Hindlimb muscle (tissue), 1 donor: ENCODE data around the gene PSMB9. TPM values are rescaled to one million over a fixed set of nuclear protein-coding genes. Genes with fewer than 3 reads are reported as not detected.
"Not testable (repeated sequence)": the region's sequence is repeated elsewhere in the genome, so short reads cannot be mapped to it uniquely, and the experiment has no call there.

ENCODE experiments used
- DNase-seq: peaks from one replicate; pipeline ENCODE4 v3.0.0-alpha.2; 2013
- polyA plus RNA-seq: library from polyadenylated mRNA; unstranded; fragments of 120-200 nt; gene quantifications from one replicate; pipeline ENCODE4 v1.2.1, GENCODE V29; 2013; ENCODE audit not compliant: insufficient read length

Gene PSMB9
- polyA plus RNA-seq, 1 donor: 4.2 TPM

DNA sequence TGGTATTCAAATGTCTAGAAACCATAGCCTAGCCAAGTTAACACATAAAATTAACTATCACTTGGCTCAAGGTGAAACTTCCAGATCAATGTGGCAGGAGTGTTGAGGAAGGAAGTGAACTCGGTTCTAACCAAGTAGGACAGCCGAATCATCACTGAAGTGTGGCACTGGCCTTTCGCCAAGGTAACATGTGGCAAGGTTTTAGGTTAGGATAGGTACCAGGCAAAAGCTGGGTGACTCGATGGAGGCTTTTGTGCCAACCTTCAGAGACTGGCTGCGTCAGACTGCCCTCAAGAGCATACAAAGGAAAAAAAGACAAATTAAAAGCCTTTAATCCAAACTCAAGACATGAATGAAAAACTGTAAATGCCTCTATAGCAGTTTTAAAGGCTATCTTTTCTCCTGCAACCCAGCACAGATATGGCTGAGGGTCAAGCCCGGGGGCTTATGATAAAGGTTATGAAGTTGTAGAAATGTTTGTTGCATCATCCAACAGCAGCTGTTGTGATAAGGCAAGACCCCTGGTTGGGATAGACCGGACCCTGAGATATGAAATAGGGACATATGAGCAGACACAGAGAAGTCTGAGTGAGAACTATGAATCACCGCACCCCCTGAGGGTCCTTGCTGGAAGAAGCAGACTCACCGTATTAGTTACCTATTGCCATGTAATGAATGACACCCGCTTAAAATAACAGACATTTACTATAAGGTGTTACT is 11.9 kb downstream of the PSMB9 start:
- no peak for DNase-seq

- no peak for DNase-seq
These were observed 13.1 kb downstream of the PSMB9 start for GRCh38 chr6:32867022-32867477.

GRCh38 chr6:32867554-32868256 is 13.7 kb downstream of the PSMB9 start:
- DNase-seq: no peak

DNA sequence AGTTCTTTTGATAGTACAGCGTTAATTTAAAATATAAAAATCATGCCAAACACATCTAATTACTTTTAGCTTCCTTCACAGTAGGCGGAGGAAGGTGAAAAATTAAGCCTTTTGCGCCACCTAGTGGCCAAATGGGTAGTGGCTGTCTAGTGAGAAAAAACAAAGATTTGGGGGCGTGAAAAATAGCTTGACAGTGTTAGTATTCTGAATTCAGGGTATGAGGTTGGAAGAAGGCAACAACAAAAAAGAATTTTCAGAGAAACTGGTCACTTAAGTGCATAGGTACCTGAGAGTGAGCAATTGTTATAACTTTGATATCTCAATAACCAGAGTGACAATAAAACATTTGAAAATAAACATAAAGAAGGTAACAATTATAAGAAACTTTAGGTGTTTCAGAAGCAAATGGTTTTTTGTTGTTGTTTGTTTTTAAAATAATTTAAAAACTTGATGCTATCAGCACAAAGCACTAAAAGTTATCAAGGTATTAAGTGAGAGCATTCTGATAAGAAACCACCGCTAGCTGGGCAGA is 14.3 kb downstream of the PSMB9 start:
- peak; percentile 80 for DNase-seq

DNA sequence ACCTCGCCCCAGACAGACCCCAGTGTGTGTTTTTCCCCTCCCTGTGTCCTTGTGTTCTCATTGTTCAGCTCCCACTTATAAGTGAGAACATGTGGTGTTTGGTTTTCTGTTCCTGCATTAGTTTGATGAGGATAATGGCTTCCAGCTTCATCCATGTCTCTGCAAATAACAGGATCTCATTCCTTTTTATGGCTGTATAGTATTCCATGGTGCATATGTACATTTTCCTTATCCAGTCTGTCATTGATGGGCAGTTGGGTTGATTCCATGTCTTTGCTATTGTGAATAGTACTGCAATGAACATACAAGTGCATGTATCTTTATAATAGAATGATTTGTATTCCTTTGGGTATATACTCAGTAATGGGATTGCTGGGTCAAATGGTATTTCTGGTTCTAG is 20.0 kb downstream of the PSMB9 start:
- DNase-seq: not testable (repeated sequence)

DNA sequence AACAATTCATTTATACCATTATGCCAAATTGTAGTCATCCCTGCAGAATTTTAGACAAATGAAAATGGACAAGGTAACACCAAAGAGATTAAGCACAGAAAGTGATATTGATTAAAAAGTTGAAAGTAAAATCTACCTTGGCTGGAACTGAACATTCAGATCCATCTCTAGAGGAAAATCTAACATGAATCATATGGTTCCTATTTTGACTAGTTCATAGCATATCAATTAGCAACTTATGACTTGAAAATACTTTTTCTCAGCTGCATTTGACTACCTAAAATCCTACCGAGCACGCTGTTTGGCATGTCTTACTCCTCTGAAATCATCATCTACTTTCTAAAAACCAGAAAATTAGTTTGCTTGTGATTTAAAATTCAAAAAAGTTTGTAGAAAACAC is 22.6 kb downstream of the PSMB9 start:
- no peak for DNase-seq

- no peak for DNase-seq
These were observed 25.7 kb downstream of the PSMB9 start for GRCh38 chr6:32879691-32880090.

DNA sequence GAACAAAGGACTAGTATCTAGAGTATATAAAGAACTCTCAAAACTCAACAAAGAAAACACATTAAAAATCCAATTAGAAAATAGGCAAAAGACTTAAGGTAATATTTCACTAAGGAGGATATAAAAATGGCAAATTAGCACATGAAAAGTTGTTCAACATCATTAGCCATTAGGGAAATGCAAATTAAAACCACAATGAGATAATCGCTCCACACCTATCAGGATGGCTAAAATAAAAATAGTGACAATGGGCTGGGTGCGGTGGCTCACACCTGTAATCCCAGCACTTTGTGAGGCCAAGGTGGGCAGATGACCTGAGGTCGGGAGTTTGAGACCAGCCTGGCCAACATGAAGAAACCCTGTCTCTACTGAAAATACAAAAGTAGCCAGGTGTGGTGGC is 27.0 kb downstream of the PSMB9 start:
- DNase-seq: not testable (repeated sequence)

DNA sequence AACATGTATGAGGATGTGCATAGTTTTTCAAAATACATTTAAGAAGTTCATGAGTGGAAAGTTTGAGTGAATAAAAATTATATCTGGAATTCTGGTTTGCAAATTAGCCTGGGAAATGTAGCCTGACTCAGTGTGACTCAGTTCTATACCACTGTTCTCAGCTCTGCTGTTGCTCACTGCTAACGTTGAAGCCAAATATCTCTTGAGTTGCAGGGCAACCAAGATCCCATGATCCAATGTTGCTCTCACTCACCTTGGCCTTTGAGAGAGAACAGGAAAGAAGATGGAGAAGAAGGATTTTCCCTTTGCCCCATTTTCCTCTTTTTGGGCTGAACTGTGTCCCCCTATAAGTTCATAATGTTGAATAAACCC is 28.9 kb downstream of the PSMB9 start:
- DNase-seq: no peak

DNA sequence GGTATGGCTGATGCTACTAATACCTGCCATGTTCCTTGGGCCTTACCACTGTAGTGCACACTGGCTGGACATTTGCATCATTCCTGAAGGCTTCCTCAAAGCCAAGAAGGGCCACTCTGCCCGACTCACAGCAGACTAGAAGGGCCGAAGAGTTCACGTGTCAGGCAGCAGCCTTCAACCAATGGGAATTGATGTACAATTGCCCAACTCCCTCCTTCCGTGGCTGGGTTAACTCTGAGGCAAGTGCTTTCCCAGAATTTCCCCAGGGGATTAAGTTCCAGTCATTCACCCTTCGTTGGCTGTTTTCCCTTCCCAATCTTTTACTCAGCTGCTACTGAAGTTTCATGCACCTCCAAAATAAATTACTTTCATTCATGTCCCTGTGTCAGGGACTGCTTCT is 29.8 kb downstream of the PSMB9 start:
- no peak for DNase-seq

- peak; percentile 61 for DNase-seq
These were observed 31.8 kb downstream of the PSMB9 start for GRCh38 chr6:32885698-32886286.

GRCh38 chr6:32886681-32887383 is 32.8 kb downstream of the PSMB9 start:
- no peak for DNase-seq

GRCh38 chr6:32887616-32888015 is 33.6 kb downstream of the PSMB9 start:
- no peak for DNase-seq

DNA sequence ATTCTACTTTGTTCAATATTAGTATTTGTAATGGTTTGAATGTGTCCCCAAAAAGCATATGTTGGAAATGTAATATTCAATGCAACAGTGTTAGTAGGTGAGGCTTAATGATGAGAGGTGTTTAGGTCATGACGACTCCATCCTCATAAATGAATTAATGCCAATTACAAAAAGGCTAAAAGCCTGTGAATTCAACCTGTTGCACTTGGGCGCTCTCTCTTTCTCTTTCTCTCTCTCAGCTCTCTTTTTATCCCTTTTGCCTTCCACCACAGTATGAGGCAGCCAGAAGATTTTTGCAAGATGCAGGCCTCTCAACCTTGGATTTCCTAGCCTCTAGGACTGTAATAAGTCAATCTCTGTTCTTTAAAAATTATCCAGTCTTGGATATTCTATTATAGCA is 34.6 kb downstream of the PSMB9 start:
- no peak for DNase-seq

- DNase-seq: no peak
These were observed 35.5 kb downstream of the PSMB9 start for GRCh38 chr6:32889533-32889932.

DNA sequence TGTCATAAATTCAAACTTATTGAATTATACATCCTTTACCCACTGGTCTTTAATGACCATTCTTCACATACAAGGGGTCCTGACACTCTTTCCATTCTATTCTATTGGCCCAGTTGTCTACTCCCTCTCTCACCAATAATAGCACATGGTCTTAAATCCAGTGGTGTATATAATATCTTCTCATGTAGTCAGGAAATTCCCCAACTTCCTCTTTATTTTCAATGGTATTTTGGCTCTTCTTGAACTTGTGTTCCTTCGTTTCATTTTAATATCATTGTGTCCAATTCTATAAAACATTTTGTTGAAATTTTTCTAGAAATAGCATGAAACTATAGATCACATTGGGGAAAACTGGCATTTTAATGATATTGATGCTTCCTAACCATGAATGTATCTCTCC is 36.8 kb downstream of the PSMB9 start:
- DNase-seq: no peak

GRCh38 chr6:32894085-32895005 is 40.4 kb downstream of the PSMB9 start:
- peak; percentile 96 for DNase-seq

DNA sequence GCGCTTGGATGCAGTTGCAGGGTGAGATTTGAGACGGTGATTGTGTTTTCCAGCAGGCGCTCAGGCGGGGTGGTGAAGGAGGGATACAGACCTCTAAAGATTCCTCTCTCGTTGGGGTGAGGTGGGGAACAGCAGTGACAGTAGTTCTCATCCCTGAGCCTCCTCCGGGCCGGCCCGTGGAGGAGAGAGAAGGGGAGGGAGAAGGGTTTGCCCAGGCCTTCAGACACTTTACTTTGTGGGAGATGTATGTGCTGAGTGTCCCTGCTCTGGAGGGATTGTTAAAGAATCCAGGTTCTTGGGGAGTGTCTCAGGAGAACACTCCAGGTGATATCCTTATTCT is 41.0 kb downstream of the PSMB9 start:
- DNase-seq: no peak

GRCh38 chr6:32903952-32904351 is 50.0 kb downstream of the PSMB9 start:
- DNase-seq: no peak

DNA sequence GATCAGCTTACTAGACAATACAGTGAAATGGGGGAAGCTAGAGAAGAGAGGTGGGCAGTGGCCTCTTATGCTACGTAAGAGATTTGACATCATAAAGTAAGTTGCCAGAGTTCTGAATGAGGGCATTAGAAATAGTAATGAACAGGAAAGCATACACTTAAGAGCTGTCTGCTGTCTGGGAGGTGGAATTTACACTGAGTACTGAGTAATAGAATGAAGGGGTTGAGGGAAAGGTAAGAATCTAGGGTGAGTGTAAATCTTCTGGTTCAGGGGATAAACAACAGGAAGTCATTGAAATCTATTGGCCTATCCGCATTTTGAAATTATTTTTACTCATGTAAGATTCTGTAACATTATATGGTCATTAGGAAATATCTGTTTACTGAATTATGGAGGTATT is 51.1 kb downstream of the PSMB9 start:
- no peak for DNase-seq

DNA sequence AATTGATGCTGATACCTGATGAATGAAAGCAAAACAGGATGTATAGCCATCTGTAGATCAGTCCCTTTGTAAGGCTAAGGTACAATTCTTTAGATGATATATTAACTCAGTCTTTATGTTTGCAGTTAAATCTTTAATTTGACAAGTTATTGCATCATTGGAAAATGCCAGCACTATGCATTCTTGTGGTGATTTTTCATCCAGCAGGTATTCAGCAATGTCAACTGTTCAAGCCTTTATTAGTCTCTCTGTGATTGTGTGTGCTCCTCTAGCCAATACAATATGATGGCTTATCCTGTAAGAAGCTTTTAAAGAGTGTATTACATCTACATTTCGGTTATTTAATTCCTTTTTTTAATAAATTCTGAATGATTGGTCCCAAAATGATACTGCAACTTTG is 52.5 kb downstream of the PSMB9 start:
- DNase-seq: no peak

DNA sequence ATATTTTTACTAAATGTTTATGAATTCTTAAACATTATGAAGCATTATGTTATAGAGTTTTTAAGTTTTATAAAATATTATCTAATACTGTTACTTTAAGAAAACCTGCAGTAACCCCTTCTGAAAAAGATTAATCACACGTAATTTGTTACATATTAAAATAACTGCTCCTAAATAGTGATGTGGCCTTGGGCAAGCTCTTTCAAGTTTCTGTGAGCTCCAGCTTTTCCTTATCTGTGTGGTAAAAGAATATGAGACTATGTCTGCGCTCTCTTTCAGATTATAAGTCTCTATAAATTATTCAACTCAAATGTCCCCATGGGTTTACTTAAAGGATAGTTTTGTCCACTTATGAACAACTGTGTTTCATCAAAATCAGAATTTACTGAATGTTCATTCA is 54.9 kb downstream of the PSMB9 start:
- DNase-seq: no peak
